D341Med (cell line): ENCODE measurements around the gene PGPEP1.
"Not testable (repeated sequence)": the region's sequence is repeated elsewhere in the genome, so short reads cannot be mapped to it uniquely, and the experiment has no call there.

Source experiments
- DNase-seq: peaks from one replicate; pipeline ENCODE4 v3.0.0; 2012; ENCODE audit warnings: low spot score

PGPEP1 gene

DNA sequence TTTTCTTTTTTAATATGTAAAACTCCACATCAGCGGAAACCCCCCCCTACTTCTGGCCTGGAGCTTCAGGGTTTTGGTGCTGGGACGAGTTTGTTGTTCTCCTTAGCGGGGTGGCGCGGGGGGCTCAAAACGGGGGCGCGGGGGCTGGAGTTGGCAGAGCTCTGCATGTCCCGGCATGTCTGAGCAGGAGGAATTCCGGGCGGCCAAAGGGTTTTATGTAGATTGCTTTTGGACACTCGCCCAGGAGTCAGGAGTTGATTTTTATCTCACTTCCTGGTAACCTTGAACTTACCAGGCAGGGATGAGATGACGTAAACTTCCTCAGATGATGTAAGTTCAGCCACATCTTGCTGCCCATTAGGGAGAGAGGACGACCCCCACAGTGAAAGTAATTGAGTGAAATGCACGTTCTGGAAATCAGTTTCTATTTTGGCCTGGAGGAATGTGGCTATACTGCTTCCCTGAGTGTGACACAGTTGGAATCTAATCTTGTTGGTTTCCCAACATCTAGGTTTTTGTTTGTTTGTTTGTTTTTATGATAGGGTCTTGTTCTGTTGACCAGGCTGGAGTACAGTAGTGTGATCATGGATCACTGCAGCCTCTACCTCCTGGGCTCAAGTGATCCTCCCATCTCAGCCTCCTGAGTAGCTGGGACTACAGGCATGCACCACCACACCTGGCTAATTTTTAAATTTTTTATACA, 24.6 kb downstream of the PGPEP1 start:
- no peak for DNase-seq

DNA sequence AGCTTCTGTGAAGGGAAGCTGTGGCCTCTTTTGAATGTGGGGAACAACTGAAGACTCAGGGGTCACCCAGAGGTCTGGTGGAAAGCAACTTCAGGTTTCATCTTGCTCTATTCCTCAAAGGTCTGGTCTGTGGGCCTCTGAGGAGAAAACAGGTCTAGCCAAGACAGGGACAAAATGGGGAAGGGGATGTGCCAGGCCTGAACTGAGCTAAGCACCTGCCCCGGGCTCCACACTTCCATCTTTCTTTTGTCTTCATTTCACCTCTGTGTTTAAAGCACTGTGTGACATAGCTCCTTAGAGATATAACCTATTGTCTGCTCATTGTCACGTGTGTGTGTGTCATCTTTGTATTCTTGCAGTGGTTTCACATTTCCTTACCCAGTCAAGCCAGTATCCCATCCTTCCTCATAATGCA, 25.6 kb downstream of the PGPEP1 start:
- DNase-seq: no peak

DNA sequence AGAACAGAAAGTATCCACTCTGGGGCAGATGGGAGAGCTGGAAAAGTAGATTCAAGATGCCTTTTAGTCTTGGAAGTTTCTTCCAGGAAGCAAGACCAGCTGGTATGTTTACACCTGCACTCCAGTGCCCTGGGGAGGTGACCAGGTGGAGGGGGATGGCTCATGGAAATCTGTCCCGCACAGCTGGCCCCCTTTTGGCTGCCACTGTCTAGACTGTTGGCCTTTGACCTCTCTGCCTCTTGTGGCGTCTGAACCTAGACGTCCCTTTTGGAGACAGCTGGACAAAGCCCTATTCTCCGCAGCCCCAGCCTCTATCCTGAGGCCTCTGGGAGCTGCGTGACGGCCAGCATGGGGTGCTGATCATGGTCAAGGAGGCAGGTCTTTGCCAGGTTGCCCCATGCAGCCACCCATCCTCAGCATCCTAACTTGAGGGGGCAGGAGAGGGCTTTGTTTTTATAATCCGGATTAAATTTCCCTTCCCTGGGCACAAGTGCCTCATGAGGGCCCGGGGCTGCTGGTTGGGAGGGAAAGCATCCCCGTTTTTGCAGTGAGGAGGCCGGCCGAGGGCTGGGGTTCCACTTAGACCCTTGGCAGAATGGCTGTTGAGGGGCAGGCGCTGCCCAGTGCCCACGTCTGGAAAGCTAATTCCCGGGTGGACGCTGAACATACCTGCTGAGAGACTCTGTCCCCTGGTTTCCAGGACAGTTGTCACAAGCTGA, 28.3 kb downstream of the PGPEP1 start:
- DNase-seq: peak; percentile 72

DNA sequence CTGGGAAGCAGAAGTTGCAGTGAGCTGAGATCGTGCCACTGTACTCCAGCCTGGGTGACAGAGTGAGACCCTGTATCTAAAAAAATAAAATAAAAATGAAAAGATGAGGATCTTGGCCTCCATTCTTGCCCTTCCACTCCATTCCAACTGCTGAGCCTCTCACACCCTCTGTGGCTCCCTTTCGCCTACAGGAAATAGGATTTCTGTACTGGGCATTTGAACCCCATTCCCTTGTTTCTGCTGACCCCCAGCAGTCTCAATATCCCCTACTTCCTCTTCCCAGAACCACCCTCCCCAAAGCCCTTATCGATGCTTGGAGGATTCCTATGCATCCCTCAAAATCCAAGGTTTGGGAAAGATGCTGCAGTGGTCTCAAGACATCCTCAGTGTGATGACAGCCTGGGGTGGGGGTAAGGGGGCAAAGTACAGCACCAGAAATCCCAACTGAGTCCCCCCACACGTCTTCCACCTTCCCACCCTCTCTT, 33.1 kb downstream of the PGPEP1 start:
- DNase-seq: no peak

DNA sequence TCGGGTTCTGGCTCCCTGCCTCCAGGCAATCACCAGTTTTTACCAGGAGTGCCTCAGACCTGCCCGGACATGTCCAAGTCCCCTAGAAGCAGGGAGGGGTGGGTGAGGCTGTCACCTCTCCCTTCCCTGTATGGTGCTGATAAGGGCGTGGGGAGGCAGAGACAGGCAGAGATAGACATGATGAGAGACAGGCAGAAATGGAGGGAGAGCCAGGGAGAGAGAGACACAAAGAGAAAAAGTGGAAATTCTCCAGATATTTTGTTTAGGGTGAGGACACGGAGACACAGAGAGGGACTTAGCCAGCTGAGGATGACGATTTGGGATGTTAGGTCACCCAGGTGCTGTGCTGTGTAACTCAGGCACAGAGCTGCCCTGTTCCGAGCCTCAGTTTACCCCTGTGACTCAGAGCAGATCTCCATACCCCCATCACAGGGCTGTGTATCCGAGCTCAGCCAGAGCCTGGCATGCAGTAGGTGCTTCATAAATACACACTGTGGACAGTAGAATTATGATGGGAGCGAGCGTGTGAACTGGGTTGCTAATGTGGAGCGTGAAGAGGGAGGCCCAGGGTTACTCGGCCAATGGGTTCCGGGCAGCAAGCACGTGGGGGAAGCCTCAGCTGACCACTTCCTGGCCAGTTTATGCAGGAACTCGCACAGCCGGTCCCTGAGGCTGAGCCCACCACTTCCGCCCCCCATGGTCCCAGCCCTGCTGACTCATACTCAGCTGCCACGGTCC, 33.7 kb downstream of the PGPEP1 start:
- no peak for DNase-seq

DNA sequence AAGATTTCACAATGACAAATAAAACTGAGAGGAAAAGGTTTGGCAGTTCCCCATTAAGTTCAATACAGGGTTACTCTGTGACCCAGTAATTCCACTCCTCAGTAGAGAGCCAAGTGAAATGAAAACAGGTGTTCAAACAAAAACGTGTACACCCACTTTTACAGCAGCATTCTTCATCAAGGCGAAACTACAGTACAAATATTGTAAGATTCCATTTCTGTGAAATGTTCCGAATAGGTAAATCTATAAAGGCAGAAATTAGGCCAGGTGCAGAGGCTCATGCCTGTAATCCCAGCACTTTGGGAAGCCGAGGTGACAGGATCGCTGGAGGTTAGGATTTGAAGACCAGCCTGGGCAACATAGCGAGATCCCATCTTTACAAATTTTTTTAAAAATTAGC, 36.6 kb downstream of the PGPEP1 start:
- no peak for DNase-seq

DNA sequence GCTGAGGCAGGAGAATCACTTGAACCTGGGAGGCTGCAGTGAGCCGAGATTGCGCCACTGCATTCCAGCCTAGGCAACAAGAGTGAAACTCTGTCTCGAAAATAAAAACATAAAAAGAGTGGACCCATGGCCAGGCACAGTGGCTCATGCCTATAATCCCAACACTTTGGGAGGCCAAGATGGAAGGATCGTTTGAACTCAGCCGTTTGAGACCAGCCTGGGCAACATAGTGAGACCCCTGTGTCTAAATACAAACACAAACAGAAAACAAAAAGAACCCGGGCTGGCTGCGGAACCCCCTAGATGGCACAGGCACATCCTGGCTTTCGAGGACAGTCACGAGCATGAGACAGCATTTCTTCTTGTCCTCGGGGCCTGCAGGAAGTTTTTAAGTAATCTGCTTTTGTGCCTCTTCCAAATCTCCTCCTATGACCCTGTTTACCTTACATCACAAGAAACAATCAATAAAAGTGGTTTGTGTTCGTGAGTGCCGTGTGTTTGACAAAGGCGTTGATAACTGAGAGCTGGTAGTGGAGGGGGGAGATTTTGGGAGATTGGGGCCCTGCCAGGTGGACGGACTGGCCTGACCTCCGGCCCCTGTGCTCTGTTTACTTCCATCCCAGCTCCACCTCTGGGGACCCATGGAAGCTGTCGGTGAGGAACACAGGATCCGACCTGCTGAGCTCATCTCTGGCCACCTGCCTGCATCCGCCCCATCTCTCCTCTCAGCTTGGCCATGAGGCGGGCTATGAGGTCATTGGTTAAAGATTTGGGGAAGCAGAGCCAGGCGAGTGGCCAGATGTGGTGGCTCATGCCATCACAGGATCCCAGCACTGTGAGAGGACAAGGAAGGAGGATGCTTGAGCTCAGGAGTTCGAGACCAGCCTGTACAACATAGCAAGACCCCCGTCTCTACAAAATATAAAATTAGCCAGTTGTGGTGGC, 39.7 kb downstream of the PGPEP1 start:
- peak; percentile 26 for DNase-seq

DNA sequence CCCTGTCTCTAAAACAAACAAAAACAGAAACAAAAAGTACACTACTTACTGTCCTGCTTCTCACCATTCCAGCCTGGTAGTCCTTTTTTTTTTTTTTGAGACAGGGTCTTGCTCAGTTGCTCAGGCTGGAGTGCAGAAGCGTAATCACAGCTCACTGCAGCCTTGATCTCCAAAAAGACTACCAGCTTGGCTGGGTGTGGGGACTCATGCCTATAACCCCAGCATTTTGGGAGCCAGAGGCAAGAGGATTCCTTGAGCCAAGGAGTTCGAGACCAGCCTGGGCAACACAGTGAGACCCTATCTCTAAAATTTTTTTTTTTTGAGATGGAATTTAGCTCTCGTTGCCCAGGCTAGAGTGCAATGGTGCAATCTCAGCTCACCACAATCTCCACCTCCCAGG, 40.4 kb downstream of the PGPEP1 start:
- DNase-seq: no peak

DNA sequence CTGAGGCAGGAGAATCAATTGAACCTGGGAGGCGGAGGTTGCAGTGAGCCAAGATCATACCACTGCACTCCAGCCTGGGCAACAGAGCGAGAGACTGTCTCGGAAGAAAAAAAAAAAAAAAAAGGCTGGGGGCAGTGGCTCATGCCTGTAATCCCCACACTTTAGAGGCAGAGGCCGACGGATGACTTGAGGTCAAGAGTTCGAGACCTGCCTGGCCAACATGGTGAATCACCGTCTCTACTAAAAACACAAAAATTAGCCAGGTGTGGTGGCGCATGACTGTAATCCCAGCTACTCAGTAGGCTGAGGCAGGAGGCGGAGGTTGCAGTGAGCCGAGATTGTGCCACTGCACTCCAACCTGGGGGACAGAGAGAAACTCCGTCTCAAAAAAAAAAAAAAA, 43.2 kb downstream of the PGPEP1 start:
- not testable (repeated sequence) for DNase-seq

DNA sequence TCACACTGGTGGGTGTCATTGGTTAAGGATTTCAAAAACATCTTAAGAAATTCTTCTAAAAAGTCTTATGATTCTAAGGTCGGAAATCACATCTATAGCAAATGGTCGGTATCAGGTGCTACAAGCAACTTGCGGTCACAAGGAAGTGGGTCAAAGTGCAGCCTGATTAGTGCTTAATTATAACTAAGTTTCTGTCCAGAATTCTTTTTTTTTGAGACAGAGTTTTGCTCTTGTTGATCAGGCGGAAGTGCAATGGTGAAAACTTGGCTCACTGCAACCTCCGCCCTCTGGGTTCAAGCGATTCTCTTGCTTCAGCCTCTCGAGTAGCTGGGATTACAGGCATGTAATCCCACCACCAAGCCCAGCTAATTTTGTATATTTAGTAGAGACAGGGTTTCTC, 44.4 kb downstream of the PGPEP1 start:
- DNase-seq: no peak

DNA sequence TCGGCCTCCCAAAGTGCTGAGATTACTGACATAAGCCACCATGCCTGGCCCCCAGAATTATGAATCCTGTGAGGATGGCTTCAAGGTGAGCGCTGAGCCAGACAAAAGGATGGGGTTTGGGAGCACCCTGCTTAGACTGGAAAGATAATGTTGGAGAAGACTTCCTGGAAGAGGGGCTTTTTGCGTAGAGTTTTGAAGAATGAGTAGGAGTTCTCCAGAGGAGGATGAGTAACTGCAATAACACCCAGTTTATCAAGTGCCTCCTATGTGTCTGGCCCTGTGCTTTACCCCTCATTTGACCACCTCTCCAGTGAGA, 44.9 kb downstream of the PGPEP1 start:
- no peak for DNase-seq

DNA sequence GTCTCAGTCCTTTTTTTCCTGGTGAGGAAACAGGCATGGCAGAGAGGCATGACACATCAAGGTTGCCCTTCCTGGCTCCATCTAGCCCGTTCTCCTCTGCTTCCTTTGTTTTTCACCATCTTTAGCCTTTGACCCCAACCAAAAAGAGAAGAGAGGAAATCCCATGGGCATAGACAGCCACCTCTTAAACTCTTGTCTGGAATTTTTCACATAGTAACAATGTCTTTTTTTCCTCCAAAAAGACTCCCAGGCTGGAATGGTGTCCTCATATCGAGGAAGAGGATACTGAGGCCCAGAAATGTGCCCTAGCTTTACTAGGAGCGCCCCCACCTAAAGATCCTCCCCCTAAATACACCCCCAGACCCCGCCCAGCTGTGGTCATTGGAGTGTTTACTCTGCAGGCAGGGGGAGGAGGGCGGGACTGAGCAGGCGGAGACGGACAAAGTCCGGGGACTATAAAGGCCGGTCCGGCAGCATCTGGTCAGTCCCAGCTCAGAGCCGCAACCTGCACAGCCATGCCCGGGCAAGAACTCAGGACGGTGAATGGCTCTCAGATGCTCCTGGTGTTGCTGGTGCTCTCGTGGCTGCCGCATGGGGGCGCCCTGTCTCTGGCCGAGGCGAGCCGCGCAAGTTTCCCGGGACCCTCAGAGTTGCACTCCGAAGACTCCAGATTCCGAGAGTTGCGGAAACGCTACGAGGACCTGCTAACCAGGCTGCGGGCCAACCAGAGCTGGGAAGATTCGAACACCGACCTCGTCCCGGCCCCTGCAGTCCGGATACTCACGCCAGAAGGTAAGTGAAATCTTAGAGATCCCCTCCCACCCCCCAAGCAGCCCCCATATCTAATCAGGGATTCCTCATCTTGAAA, 45.5 kb downstream of the PGPEP1 start, which contains the start of gene GDF15:
Gene GDF15, plus strand, starts transcription at position 484 of the 868 bp plus-strand sequence. Its CDS starts 32 bp downstream, at position 516.
- DNase-seq: peak; percentile 67

DNA sequence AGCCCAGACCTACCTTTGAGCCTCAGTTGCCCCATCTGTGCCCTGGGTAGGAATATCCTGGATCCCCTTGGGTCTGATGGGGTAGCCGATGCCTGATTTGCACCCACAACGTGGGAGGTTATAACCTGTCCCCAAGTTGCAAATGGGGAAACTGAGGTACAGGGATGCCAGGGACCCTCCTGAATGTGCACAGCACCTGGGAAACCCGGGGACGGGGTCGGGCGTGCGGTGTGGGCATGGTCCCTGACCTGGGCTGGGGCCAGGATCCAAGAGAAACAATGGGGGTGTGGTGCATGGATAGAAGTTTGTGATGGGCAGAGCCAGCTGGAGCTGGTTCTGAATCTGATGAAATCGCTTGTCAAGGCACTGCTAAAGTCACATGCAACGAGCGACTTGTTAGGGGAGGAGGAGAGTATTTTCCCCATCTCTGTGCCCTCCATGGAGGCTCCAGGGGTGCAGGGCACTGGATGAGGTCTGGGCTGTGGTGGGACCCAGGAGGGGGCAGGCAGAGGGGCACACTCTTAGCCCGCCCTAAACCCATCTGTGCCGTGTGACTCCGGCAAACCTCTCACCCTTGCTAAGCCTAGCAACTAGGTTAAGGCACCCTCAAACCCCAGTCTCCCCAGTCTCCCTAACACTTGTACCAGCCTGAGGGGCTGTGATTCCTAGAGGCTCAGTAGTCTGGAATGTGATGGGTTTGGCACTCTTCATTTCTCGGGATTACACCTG, 46.3 kb downstream of the PGPEP1 start:
- peak; percentile 33 for DNase-seq

DNA sequence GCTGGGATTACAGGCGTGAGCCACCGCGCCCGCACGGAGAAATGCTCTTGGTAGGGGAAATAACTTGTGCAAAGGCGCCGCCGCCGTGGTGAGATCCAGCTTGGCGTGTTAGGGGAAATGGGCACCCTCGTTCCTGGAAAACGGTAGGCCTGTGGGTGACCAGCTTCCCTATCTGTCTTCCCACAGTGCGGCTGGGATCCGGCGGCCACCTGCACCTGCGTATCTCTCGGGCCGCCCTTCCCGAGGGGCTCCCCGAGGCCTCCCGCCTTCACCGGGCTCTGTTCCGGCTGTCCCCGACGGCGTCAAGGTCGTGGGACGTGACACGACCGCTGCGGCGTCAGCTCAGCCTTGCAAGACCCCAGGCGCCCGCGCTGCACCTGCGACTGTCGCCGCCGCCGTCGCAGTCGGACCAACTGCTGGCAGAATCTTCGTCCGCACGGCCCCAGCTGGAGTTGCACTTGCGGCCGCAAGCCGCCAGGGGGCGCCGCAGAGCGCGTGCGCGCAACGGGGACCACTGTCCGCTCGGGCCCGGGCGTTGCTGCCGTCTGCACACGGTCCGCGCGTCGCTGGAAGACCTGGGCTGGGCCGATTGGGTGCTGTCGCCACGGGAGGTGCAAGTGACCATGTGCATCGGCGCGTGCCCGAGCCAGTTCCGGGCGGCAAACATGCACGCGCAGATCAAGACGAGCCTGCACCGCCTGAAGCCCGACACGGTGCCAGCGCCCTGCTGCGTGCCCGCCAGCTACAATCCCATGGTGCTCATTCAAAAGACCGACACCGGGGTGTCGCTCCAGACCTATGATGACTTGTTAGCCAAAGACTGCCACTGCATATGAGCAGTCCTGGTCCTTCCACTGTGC, 47.9 kb downstream of the PGPEP1 start:
- peak; percentile 98 for DNase-seq

DNA sequence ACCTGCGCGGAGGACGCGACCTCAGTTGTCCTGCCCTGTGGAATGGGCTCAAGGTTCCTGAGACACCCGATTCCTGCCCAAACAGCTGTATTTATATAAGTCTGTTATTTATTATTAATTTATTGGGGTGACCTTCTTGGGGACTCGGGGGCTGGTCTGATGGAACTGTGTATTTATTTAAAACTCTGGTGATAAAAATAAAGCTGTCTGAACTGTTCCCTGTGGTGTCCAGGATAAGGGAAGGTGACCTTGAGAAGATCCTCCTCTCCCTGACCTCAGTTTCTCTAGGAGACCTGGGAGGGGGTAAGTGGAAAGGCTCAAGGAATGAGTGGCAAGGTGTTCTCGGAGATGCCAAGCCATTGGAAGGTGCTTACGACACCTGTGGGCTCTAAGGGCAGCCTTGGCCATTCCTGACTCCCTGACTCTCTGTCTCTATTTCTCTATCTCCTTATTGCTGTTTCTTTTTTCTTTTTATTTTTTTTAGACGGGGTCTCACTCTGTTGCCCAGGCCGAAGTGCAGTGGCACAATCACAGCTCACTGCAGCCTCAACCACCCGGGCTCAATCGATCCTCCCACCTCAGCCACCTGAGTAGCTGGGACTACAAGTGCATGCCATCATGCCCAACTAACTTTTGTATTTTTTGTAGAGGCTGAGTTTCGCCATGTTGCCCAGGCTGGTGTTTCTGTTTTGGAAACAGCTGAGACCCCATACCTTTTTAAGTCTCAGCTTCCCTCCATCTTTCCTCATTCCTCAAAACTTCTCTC, 48.7 kb downstream of the PGPEP1 start:
- no peak for DNase-seq

DNA sequence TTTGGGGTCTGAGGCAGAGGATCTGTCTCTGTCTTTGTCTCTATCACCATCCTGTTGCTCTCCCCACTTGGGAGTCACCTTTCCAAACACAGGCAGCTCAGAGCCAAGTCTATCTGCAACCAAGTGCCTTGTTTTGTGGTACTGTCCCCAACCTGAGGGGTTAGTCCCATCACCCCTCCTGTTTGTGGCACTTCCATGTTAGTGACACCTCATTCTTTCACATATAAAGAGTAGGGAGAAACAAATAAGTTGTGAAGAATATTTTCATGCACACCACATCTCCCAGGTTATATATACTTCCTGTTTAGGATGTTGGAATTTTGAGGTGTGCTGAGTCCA, 49.3 kb downstream of the PGPEP1 start:
- DNase-seq: no peak

DNA sequence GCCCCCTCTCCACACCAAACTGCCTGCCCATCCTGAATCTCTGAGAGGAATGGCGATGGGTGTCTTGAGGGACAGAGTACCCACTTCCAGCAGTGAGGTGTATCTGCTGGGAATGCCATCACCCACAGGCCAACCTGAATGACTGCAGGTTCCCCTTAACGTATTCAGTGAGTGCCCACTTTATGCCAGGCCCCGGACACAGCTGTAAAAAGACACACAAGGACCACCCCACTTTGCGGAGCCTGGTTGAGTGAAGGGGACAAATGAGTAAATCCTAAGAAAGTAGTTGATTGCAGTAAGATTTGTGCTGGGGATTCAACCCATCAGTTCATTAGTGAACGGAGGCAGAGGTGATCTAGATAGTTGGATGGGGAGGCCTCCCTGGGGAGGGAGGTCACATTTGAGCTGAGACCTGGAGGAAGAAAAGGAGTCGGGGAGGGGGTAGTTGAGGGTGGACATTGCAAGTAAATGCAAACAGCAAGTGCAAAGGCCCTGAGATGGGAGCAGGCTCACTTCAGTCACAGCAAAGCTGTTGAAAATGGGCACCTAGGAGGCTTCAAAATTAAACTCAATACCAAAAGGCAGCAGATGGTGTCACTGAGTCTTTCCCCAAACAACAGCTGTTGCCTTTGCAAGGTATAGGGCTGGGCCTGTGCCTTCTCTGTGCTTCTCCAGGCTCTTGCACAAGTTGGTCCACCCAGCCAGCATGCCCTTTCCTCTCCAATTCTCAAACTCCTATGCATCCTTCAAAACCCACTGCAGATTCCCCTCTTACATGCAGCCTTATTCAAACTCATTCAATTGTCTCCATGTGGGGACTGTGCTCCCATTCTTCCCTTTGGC, 49.9 kb downstream of the PGPEP1 start:
- no peak for DNase-seq
